GM18870 (cell line): ENCODE results near the gene TNFSF10.
A peak's percentile ranks its signal among the peaks of the same experiment; 100 is the strongest.
"Not testable (repeated sequence)": the region's sequence is repeated elsewhere in the genome, so short reads cannot be mapped to it uniquely, and the experiment has no call there.

Experiments used
- ATAC-seq: cut with Tn5 transposase; IDR thresholded peaks from one replicate; pipeline ENCODE4 v1.9.1; 2021; ENCODE audit warnings: moderate library complexity; ENCODE audit not compliant: unreplicated experiment

The TNFSF10 gene

DNA sequence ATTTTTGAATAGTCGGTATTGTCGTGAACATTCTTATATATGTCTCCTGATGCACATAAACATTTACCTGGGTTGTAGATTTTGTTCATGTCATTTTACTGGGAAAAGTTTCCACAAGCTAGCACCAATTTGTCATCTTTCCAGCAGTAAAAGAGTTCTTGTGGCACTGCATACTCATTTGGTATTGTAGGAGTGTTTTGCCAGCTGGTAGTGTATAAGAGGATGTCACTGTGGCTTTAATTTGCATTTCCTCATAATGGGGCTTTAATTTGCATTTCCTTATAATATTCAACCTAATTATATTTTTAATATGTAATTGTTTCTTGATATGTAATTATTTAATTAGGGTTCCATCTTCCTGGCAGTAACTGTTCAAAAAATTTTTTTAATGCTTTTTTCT is 21.2 kb upstream of the TNFSF10 start:
- no peak for ATAC-seq

- no peak for ATAC-seq
Measured at GRCh38 chr3:172543884-172544283, 20.7 kb upstream of the TNFSF10 start.

- no peak for ATAC-seq
Measured at GRCh38 chr3:172543419-172543818, 20.2 kb upstream of the TNFSF10 start.

DNA sequence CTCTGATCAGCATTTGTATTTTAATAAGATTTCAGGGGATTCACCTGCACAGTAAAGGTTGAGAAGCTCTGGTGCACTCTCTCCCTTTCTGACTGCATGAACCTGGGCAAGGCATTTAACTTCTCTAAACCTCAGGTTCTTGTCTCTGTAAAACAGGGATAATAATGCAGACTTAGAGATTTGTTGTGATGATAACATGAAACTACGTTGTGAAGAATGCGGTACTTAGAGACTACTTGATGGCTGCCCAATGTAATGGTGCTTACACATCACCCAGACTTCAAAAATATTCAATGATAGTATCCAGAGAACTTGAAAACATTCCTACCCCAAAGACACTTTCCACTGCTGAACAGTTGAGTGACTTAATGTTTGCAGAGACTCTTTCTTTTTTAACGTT is 19.8 kb upstream of the TNFSF10 start:
- ATAC-seq, result no peak

DNA sequence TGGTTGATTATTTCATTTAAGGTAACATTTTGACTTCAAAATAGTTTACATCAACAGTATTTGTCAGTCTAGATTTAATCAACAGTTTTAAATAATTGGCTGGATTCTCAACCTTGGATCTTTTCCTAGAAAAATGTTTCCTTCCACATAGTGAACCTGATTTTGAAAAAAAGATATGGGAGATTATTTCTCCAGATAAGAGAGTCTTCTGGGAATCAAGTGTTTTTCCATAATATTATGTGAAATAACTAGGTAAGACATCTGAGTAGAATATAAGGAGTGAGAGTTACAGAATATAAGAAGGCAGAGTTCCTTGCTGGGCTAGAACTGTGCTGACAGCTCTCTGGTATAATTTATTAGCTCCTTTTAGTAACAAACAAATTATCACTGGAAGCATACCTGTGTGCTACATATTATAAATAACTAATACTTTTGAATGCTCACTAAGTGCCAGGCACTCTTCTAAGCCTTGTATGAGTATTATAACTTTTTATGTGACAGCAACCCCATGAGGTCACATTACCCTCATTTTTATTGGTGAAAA is 18.8 kb upstream of the TNFSF10 start:
- no peak for ATAC-seq

GRCh38 chr3:172540049-172540448 is 16.8 kb upstream of the TNFSF10 start:
- ATAC-seq, result no peak

- no peak for ATAC-seq
Measured at GRCh38 chr3:172539273-172539672, 16.0 kb upstream of the TNFSF10 start.

GRCh38 chr3:172538368-172539151 is 15.3 kb upstream of the TNFSF10 start:
- no peak for ATAC-seq

DNA sequence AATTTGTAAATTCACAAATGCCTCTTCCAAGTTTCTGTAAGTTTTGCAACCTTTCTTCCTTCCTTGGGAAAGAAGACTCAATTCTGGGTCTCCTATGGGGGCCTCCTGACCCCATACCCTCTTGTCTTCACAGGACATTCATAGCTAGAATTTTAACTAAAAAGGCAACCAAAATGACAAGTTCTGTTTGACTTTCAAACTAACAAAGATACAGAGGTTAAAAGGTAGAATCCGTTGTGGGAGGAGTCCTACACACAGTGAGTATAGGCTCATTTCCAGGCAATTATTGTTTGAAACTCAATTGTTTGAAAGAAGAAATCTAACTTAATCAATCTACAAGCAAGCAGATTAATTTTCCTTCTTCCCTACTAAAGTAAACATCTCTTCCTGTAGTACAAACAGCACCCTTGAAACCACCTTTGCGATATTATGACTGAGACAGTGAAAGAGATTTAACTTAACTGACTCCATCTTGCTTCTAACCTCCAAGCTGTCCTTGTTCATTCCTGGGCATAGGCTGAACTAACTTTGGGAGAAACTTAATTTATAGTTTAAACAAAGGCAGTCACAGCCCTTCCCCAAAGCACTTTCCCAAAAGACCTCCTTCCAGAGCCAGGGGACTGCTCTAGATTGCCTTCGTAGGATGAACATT is 14.4 kb upstream of the TNFSF10 start:
- ATAC-seq, result no peak

DNA sequence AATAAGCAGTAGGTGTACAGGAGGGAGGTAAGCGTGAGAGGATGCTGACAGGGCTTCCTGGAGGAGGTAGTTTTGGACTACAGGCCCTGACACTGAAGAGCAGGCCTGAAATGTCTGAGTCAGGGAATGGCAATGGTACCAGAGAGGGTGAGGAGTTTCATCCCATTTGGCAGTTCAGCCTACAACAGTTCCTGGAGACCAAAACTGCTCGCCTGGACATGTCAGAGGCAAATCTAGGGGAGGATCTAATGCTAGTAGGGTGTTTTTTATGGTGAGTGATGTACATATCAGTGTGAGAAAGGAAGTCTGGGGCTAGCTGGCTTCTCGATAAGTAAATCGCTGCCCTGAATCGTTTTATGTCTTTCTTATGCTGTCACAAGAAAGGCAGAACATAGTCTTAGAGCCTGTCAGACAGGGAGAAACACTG is 13.8 kb upstream of the TNFSF10 start:
- no peak for ATAC-seq

DNA sequence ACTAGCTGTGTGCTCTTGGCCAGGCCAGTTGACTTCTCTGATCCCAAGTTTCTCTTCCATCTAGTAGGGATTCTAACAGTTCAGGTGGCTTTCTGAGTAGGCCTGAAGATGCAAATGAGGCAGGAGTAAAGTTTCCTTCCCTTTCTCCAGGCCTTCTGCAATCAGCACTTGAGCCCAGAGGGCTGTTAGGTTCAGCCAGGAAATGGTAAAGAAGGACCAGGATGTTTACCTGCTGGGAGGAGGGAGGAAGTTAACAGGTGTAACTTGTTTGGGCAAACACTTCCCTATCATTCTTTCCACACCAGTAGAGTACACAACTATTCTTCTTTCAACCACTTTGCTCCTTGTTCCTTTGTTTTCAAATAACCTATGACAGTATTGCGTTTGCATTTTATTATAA is 13.3 kb upstream of the TNFSF10 start:
- ATAC-seq, result no peak

DNA sequence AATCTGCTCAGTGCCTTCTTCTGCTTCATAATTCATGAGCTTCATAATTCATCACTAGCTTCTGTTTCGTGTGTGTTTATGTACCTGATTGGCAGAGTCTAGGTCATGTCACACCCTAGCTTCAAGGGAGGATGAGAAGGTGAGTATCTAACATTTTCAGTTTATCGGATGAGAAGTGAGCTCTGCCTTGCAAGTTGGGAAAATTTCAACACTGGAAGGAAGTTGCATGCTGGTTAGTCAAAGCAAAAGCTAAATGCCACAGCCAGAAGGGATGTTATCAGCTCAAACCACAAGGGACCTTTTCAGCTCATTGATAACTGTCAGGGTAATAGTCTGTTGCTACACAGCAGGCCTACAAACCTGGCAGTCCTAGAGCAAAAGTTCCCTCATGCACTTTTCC is 7.3 kb upstream of the TNFSF10 start:
- peak; percentile 82 for ATAC-seq

GRCh38 chr3:172530101-172530561 is 6.9 kb upstream of the TNFSF10 start:
- ATAC-seq, result no peak

DNA sequence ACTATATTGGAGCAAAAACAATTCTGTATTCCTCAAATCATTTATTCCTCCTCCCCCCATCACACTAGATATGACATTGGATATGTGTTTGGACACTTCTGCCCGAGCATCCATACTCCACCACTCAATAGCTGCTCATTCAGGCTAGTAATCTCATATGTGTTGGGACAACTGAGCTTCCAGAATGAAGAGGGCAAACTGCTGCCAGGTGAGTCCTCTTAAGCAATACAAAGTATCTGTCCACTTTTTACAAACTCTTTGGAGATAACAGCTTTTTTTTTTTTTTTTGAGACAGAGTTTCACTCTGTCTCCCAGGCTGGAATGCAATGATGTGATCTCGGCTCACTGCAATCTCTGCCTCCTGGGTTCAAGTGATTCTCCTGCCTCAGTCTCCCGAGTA is 5.4 kb upstream of the TNFSF10 start:
- ATAC-seq, result no peak

- ATAC-seq, result no peak
Measured at GRCh38 chr3:172527306-172527705, 4.1 kb upstream of the TNFSF10 start.

GRCh38 chr3:172525116-172525613 is 1.9 kb upstream of the TNFSF10 start:
- no peak for ATAC-seq

DNA sequence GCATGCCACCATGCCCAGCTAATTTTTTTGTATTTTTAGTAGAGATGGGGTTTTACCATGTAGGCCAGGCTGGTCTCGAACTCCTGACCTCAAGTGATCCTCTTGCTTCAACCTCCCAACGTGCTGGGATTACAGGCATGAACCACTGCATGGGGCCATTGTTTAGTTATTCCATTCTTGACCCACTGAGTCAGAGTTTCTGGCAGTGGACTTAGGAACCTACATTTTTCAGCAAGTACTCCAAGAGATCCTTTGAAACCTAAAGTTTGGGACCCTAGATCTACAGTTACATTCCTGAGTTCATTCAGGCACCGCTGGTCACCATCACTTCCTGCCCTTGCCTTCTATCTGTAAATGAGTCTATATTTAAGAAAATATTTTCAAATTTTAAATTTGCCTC is 1.4 kb upstream of the TNFSF10 start:
- ATAC-seq, result no peak

- ATAC-seq, result not testable (repeated sequence)
Measured at GRCh38 chr3:172521837-172522726, 1.1 kb downstream of the TNFSF10 start.

GRCh38 chr3:172520301-172520831 is 2.9 kb downstream of the TNFSF10 start:
- peak; percentile 69 for ATAC-seq

DNA sequence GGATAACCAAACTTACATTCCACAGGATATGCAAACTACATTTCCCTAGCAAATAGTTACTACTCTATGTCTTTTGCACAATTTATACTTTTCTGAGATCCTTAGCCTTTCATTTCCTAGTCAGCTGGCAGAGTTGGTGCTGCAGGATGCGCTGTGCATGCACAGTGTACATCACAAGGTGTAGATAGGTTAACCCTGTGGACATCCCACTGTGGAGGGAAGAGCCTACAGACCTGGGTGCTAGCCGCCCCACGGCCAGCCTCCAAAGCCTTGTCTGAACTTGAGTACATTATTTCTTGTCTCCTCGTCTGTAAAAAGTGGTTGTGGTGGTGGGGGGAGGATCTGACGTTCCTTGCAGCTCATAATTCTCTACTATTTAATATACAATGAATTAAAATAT is 3.5 kb downstream of the TNFSF10 start:
- no peak for ATAC-seq
